K562 (cell line): ENCODE data around the gene RCC1. TPM values are rescaled to one million over a fixed set of nuclear protein-coding genes. Genes with fewer than 3 reads are reported as not detected.

ENCODE experiments used
- BCOR ChIP-seq: fragments of 450-650 bp; IDR thresholded peaks from 2 replicates; pipeline ENCODE4 v1.6.1; 2016
- CCAR2 ChIP-seq: fragments of 200-400 bp; formaldehyde crosslinking; IDR thresholded peaks from 2 replicates; pipeline ENCODE4 v1.6.1; 2017; ENCODE audit warnings: mild to moderate bottlenecking, low read depth, low read length
- CCNT2 ChIP-seq: IDR thresholded peaks from 2 replicates; pipeline ENCODE4 v1.6.1; 2011; ENCODE audit warnings: borderline replicate concordance, low read depth, mild to moderate bottlenecking, moderate library complexity, mixed read lengths, low read length; ENCODE audit not compliant: insufficient read length; ENCODE audit errors: extremely low read depth
- FOXP1 ChIP-seq: sonication (generic); formaldehyde crosslinking; IDR thresholded peaks from 2 replicates; pipeline ENCODE4 v1.8.0; 2022; ENCODE audit warnings: mild to moderate bottlenecking, missing genetic modification reagents
- MTA2 ChIP-seq: fragments of 450-650 bp; IDR thresholded peaks from 2 replicates; pipeline ENCODE4 v1.6.1; 2016; ENCODE audit warnings: low read depth
- NRF1 ChIP-seq, 2 experiments: fragments of 450-650 bp; IDR thresholded peaks in 1 of 2; conservative IDR thresholded peaks in 1 of 2; 2 replicates each; pipeline ENCODE4 v1.6.1; 2014; ENCODE audit warnings: mild to moderate bottlenecking in 2 of 2
- PHF21A ChIP-seq: fragments of 450-650 bp; IDR thresholded peaks from 2 replicates; pipeline ENCODE4 v1.6.1; 2017; ENCODE audit warnings: low read depth, borderline replicate concordance
- SMC3 ChIP-seq: conservative IDR thresholded peaks from 2 replicates; pipeline ENCODE4 v1.6.1; 2011; ENCODE audit warnings: low read depth, low read length, improper control_type of control experiment; ENCODE audit not compliant: insufficient read depth
- ZNF384 ChIP-seq: IDR thresholded peaks from 2 replicates; pipeline ENCODE4 v1.6.1; 2012; ENCODE audit warnings: low read depth, low read length, improper control_type of control experiment
- ZNF707 ChIP-seq: fragments of 250-450 bp; sonication (Bioruptor Pico); conservative IDR thresholded peaks from 2 replicates; pipeline ENCODE4 v1.8.0; 2022; ENCODE audit warnings: inconsistent platforms, mild to moderate bottlenecking, moderate library complexity
- ZSCAN29 ChIP-seq: fragments of 450-650 bp; IDR thresholded peaks from 2 replicates; pipeline ENCODE4 v1.6.1; 2017
- polyA plus RNA-seq, 8 experiments: library from polyadenylated mRNA; depleted of rRNA in 4 of 8; stranded (reverse) in 5 of 8; unstranded in 3 of 8; fragments of >200 nt; fragmentation: Nextera tagmentation in 2 of 8; fragmentation: Illumina TruSeq in 1 of 8; extraction: Ambion mirVana in 2 of 8; extraction: Trizol in 1 of 8; gene quantifications; 2 replicates each; pipeline versions ENCODE4 v1.2.1 to v1.2.3, GENCODE V29; 2011 to 2014; ENCODE audit warnings: inconsistent platforms in 1 of 8, missing spikeins in 1 of 8
- total RNA-seq, 7 experiments: library from RNA; depleted of rRNA in 6 of 7; stranded (reverse); fragments of >200 nt in 6 of 7; fragmentation: Illumina TruSeq in 2 of 7; extraction: Trizol in 2 of 7; gene quantifications; 2 replicates each; pipeline versions ENCODE4 v1.2.1 to v1.2.3, GENCODE V29; 2011 to 2021; ENCODE audit warnings: low replicate concordance in 1 of 7
- TF ChIP-seq, protein P1 (sequence below): fragments of 250-450 bp; sonication (Bioruptor Pico); IDR thresholded peaks from 2 replicates; pipeline ENCODE4 v1.4.0; 2020; ENCODE audit warnings: mild to moderate bottlenecking, moderate library complexity
- TF ChIP-seq, protein P2 (sequence below): sonication (generic); formaldehyde crosslinking; IDR thresholded peaks from 2 replicates; pipeline ENCODE4 v1.8.0; 2023; ENCODE audit warnings: missing genetic modification reagents, mild to moderate bottlenecking, borderline replicate concordance

Gene RCC1
- total and polyA plus RNA-seq, 9 of the 15 experiments (the other 6 are each of a cell fraction or from before 2014, with no cell fraction given): 16.4 to 202 (median 107) TPM

DNA sequence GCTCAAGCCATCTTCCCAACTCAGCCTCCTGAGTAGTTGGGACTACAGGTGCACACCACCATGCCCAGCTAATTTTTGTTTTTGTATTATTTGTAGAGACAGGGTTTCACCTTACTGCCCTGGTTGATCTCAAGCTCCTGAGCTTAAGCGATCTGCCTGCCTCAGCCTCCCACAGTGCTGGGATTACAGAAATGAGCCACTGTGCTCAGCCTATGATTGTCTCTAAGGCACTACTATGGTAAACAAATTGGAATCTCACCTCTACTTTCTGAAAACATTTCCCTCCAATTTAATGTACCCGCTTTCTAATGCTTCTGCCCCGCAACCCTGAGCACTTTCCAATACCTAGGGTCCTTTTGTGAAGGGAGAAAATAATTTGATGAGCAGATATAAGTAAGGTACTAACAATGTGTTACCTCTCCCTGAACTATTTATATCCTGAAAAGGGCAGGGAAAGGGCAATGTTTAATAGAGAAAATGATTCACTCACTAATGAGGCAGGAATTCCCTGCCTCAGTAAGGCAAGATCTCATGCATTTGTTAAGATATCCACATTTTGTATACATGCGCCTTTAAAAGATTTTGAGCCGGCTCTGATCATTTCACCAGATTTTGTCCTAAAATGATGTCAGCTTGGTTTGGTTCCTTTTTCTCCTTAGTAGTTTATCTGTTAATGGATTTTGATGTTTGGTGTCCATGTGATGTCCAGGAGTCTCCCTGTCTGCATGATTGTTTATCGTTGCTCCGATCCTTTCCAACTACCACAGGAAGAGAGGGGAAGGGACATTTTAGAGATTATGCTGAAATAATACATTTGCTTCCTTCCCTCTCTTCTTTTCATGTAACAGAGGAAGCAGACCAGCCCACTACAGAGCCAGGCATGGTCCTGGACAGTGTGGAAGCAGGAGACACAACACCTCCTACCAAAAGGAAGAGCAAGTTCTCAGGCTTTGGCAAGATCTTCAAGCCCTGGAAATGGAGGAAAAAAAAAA lies 47.3 kb upstream of the RCC1 start (continued):
- TF ChIP-seq, protein P1, sequence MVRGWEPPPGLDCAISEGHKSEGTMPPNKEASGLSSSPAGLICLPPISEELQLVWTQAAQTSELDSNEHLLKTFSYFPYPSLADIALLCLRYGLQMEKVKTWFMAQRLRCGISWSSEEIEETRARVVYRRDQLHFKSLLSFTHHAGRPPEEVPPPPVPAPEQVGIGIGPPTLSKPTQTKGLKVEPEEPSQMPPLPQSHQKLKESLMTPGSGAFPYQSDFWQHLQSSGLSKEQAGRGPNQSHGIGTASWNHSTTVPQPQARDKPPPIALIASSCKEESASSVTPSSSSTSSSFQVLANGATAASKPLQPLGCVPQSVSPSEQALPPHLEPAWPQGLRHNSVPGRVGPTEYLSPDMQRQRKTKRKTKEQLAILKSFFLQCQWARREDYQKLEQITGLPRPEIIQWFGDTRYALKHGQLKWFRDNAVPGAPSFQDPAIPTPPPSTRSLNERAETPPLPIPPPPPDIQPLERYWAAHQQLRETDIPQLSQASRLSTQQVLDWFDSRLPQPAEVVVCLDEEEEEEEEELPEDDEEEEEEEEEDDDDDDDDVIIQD (CRISPR knock-in tag): no peak
- TF ChIP-seq ZSCAN29: no peak
- no peak for TF ChIP-seq ZNF707 (CRISPR knock-in tag)
- no peak for TF ChIP-seq NRF1 (conservative IDR thresholded peaks at IDR 0.05 in 1 of 2, IDR thresholded peaks at IDR 0.05 in 1 of 2)
- TF ChIP-seq ZNF384: no peak
- TF ChIP-seq SMC3: no peak
- TF ChIP-seq CCAR2: no peak
- TF ChIP-seq FOXP1 (CRISPR knock-in tag): no peak
- TF ChIP-seq BCOR: no peak
- no peak for TF ChIP-seq PHF21A
- TF ChIP-seq CCNT2: no peak
- no peak for TF ChIP-seq MTA2
- TF ChIP-seq, protein P2, sequence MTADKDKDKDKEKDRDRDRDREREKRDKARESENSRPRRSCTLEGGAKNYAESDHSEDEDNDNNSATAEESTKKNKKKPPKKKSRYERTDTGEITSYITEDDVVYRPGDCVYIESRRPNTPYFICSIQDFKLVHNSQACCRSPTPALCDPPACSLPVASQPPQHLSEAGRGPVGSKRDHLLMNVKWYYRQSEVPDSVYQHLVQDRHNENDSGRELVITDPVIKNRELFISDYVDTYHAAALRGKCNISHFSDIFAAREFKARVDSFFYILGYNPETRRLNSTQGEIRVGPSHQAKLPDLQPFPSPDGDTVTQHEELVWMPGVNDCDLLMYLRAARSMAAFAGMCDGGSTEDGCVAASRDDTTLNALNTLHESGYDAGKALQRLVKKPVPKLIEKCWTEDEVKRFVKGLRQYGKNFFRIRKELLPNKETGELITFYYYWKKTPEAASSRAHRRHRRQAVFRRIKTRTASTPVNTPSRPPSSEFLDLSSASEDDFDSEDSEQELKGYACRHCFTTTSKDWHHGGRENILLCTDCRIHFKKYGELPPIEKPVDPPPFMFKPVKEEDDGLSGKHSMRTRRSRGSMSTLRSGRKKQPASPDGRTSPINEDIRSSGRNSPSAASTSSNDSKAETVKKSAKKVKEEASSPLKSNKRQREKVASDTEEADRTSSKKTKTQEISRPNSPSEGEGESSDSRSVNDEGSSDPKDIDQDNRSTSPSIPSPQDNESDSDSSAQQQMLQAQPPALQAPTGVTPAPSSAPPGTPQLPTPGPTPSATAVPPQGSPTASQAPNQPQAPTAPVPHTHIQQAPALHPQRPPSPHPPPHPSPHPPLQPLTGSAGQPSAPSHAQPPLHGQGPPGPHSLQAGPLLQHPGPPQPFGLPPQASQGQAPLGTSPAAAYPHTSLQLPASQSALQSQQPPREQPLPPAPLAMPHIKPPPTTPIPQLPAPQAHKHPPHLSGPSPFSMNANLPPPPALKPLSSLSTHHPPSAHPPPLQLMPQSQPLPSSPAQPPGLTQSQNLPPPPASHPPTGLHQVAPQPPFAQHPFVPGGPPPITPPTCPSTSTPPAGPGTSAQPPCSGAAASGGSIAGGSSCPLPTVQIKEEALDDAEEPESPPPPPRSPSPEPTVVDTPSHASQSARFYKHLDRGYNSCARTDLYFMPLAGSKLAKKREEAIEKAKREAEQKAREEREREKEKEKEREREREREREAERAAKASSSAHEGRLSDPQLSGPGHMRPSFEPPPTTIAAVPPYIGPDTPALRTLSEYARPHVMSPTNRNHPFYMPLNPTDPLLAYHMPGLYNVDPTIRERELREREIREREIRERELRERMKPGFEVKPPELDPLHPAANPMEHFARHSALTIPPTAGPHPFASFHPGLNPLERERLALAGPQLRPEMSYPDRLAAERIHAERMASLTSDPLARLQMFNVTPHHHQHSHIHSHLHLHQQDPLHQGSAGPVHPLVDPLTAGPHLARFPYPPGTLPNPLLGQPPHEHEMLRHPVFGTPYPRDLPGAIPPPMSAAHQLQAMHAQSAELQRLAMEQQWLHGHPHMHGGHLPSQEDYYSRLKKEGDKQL (CRISPR knock-in tag): no peak
